H9 (cell line): ENCODE data around the gene IGFL2. TPM values are rescaled to one million over a fixed set of nuclear protein-coding genes. Genes with fewer than 3 reads are reported as not detected.

ENCODE experiments used
- DNase-seq: peaks from one replicate; pipeline ENCODE4 v3.0.0-alpha.2; 2017
- H2AFZ ChIP-seq: one replicate; pipeline ENCODE4 v1.6.1; 2013; ENCODE audit warnings: mild to moderate bottlenecking, low read length, control low read depth, moderate library complexity
- H2AK5ac ChIP-seq: 2 replicates; pipeline ENCODE4 v1.6.1; 2013; ENCODE audit warnings: low read length, control low read depth, mixed read lengths; ENCODE audit not compliant: insufficient read length
- H2BK120ac ChIP-seq: one replicate; pipeline ENCODE4 v1.6.1; 2013; ENCODE audit warnings: low read depth, mild to moderate bottlenecking, low read length, control low read depth, inconsistent platforms; ENCODE audit not compliant: poor library complexity, severe bottlenecking
- H2BK12ac ChIP-seq: 2 replicates; pipeline ENCODE4 v1.6.1; 2013; ENCODE audit warnings: low read length, control low read depth, mixed read lengths, low read depth; ENCODE audit not compliant: insufficient read length
- H2BK15ac ChIP-seq: 2 replicates; pipeline ENCODE4 v1.6.1; 2013; ENCODE audit warnings: low read depth, low read length, control low read depth
- H2BK20ac ChIP-seq: one replicate; pipeline ENCODE4 v1.6.1; 2013; ENCODE audit warnings: low read depth, mild to moderate bottlenecking, low read length, control low read depth, inconsistent platforms; ENCODE audit not compliant: poor library complexity, severe bottlenecking
- H2BK5ac ChIP-seq: 2 replicates; pipeline ENCODE4 v1.6.1; 2013; ENCODE audit warnings: low read length, control low read depth, mixed read lengths; ENCODE audit not compliant: insufficient read length
- H3K14ac ChIP-seq: 2 replicates; pipeline ENCODE4 v1.6.1; 2013; ENCODE audit warnings: low read length, control low read depth; ENCODE audit not compliant: insufficient read depth
- H3K18ac ChIP-seq: 2 replicates; pipeline ENCODE4 v1.6.1; 2013; ENCODE audit warnings: low read depth, mild to moderate bottlenecking, mixed read lengths, low read length, control low read depth; ENCODE audit not compliant: insufficient read length
- H3K23ac ChIP-seq: 2 replicates; pipeline ENCODE4 v1.6.1; 2013; ENCODE audit warnings: low read length, control low read depth, mixed read lengths, low read depth; ENCODE audit not compliant: insufficient read length
- H3K23me2 ChIP-seq: 2 replicates; pipeline ENCODE4 v1.6.1; 2013; ENCODE audit warnings: low read depth, mild to moderate bottlenecking, mixed read lengths, low read length, control low read depth; ENCODE audit not compliant: insufficient read length, poor library complexity, severe bottlenecking
- H3K27ac ChIP-seq: 2 replicates; pipeline ENCODE4 v1.5.1; 2013; ENCODE audit warnings: low read length, control low read depth, mixed read lengths, low read depth; ENCODE audit not compliant: insufficient read length
- H3K27me3 ChIP-seq: 2 replicates; pipeline ENCODE4 v1.6.1; 2013; ENCODE audit warnings: low read length, control low read depth, inconsistent platforms; ENCODE audit not compliant: insufficient read depth
- H3K4ac ChIP-seq: 2 replicates; pipeline ENCODE4 v1.6.1; 2013; ENCODE audit warnings: low read depth, mild to moderate bottlenecking, control low read depth, inconsistent platforms, low read length, moderate library complexity
- H3K4me1 ChIP-seq: 2 replicates; pipeline ENCODE4 v1.6.1; 2013; ENCODE audit warnings: low read length, control low read depth, inconsistent platforms; ENCODE audit not compliant: insufficient read depth
- H3K4me2 ChIP-seq: 2 replicates; pipeline ENCODE4 v1.6.1; 2013; ENCODE audit warnings: low read length, control low read depth, mixed read lengths; ENCODE audit not compliant: insufficient read length, insufficient read depth
- H3K56ac ChIP-seq: 2 replicates; pipeline ENCODE4 v1.6.1; 2013; ENCODE audit warnings: low read depth, mild to moderate bottlenecking, mixed read lengths, low read length, control low read depth; ENCODE audit not compliant: insufficient read length
- H3K79me1 ChIP-seq: 2 replicates; pipeline ENCODE4 v1.6.1; 2013; ENCODE audit warnings: low read depth, mild to moderate bottlenecking, moderate library complexity, low read length, control low read depth, inconsistent platforms; ENCODE audit not compliant: insufficient read depth, poor library complexity, severe bottlenecking
- H3K79me2 ChIP-seq: 2 replicates; pipeline ENCODE4 v1.6.1; 2013; ENCODE audit warnings: low read length, control low read depth, inconsistent platforms; ENCODE audit not compliant: insufficient read depth
- H3K9ac ChIP-seq: 2 replicates; pipeline ENCODE4 v1.6.1; 2013; ENCODE audit warnings: low read length, control low read depth, mixed read lengths; ENCODE audit not compliant: insufficient read length; ENCODE audit errors: extremely low read depth
- H3K9me3 ChIP-seq: one replicate; pipeline ENCODE4 v1.6.1; 2013; ENCODE audit warnings: low read depth, low read length, inconsistent platforms; ENCODE audit not compliant: control insufficient read depth
- H3T11ph ChIP-seq: one replicate; pipeline ENCODE4 v1.6.1; 2013; ENCODE audit warnings: mild to moderate bottlenecking, low read length, control low read depth, inconsistent platforms
- H4K20me1 ChIP-seq: one replicate; pipeline ENCODE4 v1.6.1; 2013; ENCODE audit not compliant: control insufficient read depth, insufficient read length, insufficient read depth
- H4K5ac ChIP-seq: 2 replicates; pipeline ENCODE4 v1.6.1; 2013; ENCODE audit warnings: low read depth, mild to moderate bottlenecking, mixed read lengths, low read length, control low read depth; ENCODE audit not compliant: insufficient read length
- H4K8ac ChIP-seq: replicated peaks from 2 replicates; pipeline ENCODE4 v1.6.1; 2013; ENCODE audit warnings: low read length, control low read depth, mixed read lengths, low read depth; ENCODE audit not compliant: insufficient read length
- H4K91ac ChIP-seq: 2 replicates; pipeline ENCODE4 v1.6.1; 2013; ENCODE audit warnings: low read depth, mild to moderate bottlenecking, moderate library complexity, mixed read lengths, low read length, control low read depth; ENCODE audit not compliant: insufficient read length
- H3K27ac Mint-ChIP-seq, 3 experiments: 2 replicates in 2 of 3; 3 replicates in 1 of 3; pipeline ENCODE4 v1.8.0; 2020 to 2021; ENCODE audit warnings: mixed read lengths in 3 of 3, mild to moderate bottlenecking in 1 of 3, moderate library complexity in 1 of 3
- H3K27me3 Mint-ChIP-seq: 2 replicates; pipeline ENCODE4 v1.8.0; 2021; ENCODE audit warnings: low read depth, mild to moderate bottlenecking, moderate library complexity, mixed read lengths
- H3K36me3 Mint-ChIP-seq, 3 experiments: 2 replicates in 2 of 3; 3 replicates in 1 of 3; pipeline ENCODE4 v1.8.0; 2020 to 2021; ENCODE audit warnings: low read depth in 3 of 3, mixed read lengths in 3 of 3; ENCODE audit not compliant: insufficient read depth in 1 of 3
- H3K4me1 Mint-ChIP-seq, 2 experiments: 2 replicates each; pipeline ENCODE4 v1.8.0; 2020; ENCODE audit warnings: mixed read lengths in 2 of 2
- H3K4me3 Mint-ChIP-seq, 2 experiments: 2 replicates in 1 of 2; 3 replicates in 1 of 2; pipeline ENCODE4 v1.8.0; 2020 to 2021; ENCODE audit warnings: mild to moderate bottlenecking in 2 of 2, mixed read lengths in 2 of 2, moderate library complexity in 1 of 2
- H3K9me3 Mint-ChIP-seq, 2 experiments: 2 replicates in 1 of 2; 3 replicates in 1 of 2; pipeline ENCODE4 v1.8.0; 2020; ENCODE audit warnings: mild to moderate bottlenecking in 2 of 2, mixed read lengths in 2 of 2, moderate library complexity in 1 of 2
- WGBS: extraction: QIAGEN DNeasy Blood & Tissue Kit; methylation state at CpG from one replicate; pipeline ENCODE4 v1.1.7; 2013; ENCODE audit warnings: missing lambda C conversion rate, low lambda C conversion rate, mixed read lengths; ENCODE audit not compliant: insufficient read length; ENCODE audit errors: extremely low coverage; 5-methylcytosine and 5-hydroxymethylcytosine counted together
- total RNA-seq: library from RNA; stranded (reverse); gene quantifications from 2 replicates; pipeline ENCODE4 v1.2.1, GENCODE V29; 2021
- TF ChIP-seq, protein P1 (sequence below): fragments of 200-600 bp; sonication (generic); conservative IDR thresholded peaks from 3 replicates; pipeline ENCODE4 v1.8.0; 2021; ENCODE audit warnings: antibody characterized with exemption, mild to moderate bottlenecking

The IGFL2 gene
- total RNA-seq, 1 experiment from 2014 or later, result not detected

DNA sequence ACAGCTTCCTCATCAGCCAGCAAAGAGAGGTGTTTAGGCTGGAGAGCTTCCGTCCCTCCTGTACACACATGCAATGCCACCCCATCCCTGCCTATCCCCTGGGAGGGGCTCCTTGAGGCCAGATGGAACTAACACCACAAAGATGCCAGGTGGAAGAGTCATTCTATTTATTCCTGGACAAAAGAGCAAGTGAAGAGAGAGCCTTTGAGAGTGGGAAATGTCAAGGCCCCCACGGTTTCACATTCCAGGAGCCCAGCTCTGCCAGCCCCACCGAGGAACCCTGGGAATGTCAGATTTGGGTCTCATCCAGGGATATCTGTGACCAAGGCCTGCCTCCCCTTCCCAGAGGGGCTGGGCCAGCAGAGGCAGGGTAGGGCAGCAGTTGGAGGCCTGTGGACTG lies 50.7 kb downstream of the IGFL2 start:
- Histone ChIP-seq H4K8ac (no peak overlapping the region), H2BK12ac (no peak overlapping the region), H3K27me3 (no peaks in the 10 kb centered on the region), H3K23ac (no peak overlapping the region), H2BK15ac (no peak overlapping the region), H3K79me2 (no peaks in the 10 kb centered on the region), H2BK5ac (no peak overlapping the region), H3K14ac (no peak overlapping the region), H4K20me1 (no peaks in the 10 kb centered on the region), H2AFZ (no peak overlapping the region), H3K4ac (no peak overlapping the region), H3K4me1 (no peaks in the 10 kb centered on the region), H3K27ac (no peak overlapping the region), H3K18ac (no peak overlapping the region), H3K79me1 (no peaks in the 10 kb centered on the region), H4K91ac (no peak overlapping the region), H3K9ac (no peak overlapping the region), H2BK120ac (no peak overlapping the region), H3K4me2 (no peak overlapping the region), H2BK20ac (no peak overlapping the region), H2AK5ac (no peak overlapping the region), H3K9me3 (peaks cover 5% of the 10 kb centered on the region), H3K23me2 (no peaks in the 10 kb centered on the region), H3T11ph (no peak overlapping the region), H3K56ac (no peak overlapping the region), H4K5ac (no peak overlapping the region)
- no CpG with 5 or more reads among the region's 3 CpGs for WGBS
- DNase-seq, result no peak
- H3K27me3 Mint-ChIP-seq, result peaks cover 19% of the 10 kb centered on the region
- peak overlapping the region in 1 of 3 experiments; percentile 5; a peak in 1 of 7 replicates for H3K27ac Mint-ChIP-seq
- H3K36me3 Mint-ChIP-seq, result peaks cover 0 to 9% (median 0%) of the 10 kb centered on the region in 3 experiments; a peak in 5 of 7 replicates
- TF ChIP-seq, protein P1, sequence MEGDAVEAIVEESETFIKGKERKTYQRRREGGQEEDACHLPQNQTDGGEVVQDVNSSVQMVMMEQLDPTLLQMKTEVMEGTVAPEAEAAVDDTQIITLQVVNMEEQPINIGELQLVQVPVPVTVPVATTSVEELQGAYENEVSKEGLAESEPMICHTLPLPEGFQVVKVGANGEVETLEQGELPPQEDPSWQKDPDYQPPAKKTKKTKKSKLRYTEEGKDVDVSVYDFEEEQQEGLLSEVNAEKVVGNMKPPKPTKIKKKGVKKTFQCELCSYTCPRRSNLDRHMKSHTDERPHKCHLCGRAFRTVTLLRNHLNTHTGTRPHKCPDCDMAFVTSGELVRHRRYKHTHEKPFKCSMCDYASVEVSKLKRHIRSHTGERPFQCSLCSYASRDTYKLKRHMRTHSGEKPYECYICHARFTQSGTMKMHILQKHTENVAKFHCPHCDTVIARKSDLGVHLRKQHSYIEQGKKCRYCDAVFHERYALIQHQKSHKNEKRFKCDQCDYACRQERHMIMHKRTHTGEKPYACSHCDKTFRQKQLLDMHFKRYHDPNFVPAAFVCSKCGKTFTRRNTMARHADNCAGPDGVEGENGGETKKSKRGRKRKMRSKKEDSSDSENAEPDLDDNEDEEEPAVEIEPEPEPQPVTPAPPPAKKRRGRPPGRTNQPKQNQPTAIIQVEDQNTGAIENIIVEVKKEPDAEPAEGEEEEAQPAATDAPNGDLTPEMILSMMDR, result no peak
- H3K9me3 Mint-ChIP-seq, result peaks cover 14 to 18% of the 10 kb centered on the region in 2 experiments
- no peaks in the 10 kb centered on the region; a peak in 1 of 4 replicates for H3K4me1 Mint-ChIP-seq
- no peak overlapping the region for H3K4me3 Mint-ChIP-seq
